ENCODE data around the gene KLHL10.

- no peak for TF ChIP-seq POLR2A (IDR thresholded peaks at IDR 0.05)
- TF ChIP-seq CTCF (IDR thresholded peaks at IDR 0.05) = no peak
Measured at GRCh38 chr17:41806685-41807445, 30.8 kb upstream of the KLHL10 start.

Measured in esophagus squamous epithelium (tissue), 4 donors.